Endothelial cell of umbilical vein (primary cell): Measurements from ENCODE around the gene DEPDC1B. TPM values are rescaled to one million over a fixed set of nuclear protein-coding genes. Genes with fewer than 3 reads are reported as not detected.

Experiments used
- BruUV-seq: library from RNA; stranded (reverse); fragments of 400-500 nt; replicated peaks from 2 replicates; lab custom pipeline; 2021; lab: Mats Ljungman, UMichigan
- CTCF ChIA-PET: fragments of 300-600, 350-600 bp; sonication (Branson Sonifier 250); formaldehyde crosslinking; loops from one replicate; lab custom pipeline; 2021; ENCODE audit warnings: antibody characterized with exemption, inconsistent platforms; lab: Charles Lee
- POLR2A ChIA-PET: fragments of 300-600, 350-600 bp; sonication (Branson Sonifier 250); formaldehyde crosslinking; loops from one replicate; lab custom pipeline; 2021; ENCODE audit warnings: antibody characterized with exemption, inconsistent platforms; lab: Charles Lee
- DNase-seq: peaks from one replicate; pipeline ENCODE4 v3.0.0-alpha.2; 2011; ENCODE audit warnings: low read depth, low spot score
- FAIRE-seq: peaks from 2 replicates; lab custom pipeline; 2011; peaks lifted over from hg19 to GRCh38; lab: Jason Lieb, UNC
- H2AFZ ChIP-seq: 2 replicates; pipeline ENCODE4 v1.6.0; 2012; ENCODE audit warnings: low read depth, low read length, control low read depth, inconsistent platforms
- H3K27ac ChIP-seq: 2 replicates; pipeline ENCODE4 v1.5.1; 2011; ENCODE audit warnings: low read depth, mild to moderate bottlenecking, control low read depth, low read length, moderate library complexity; ENCODE audit not compliant: insufficient read depth
- H3K27me3 ChIP-seq, 2 experiments: 2 replicates each; pipeline versions ENCODE4 v1.6.0 to v1.6.1; 2011; ENCODE audit warnings: low read length in 2 of 2, mixed read lengths in 1 of 2; ENCODE audit not compliant: control insufficient read depth in 2 of 2, insufficient read depth in 2 of 2
- H3K36me3 ChIP-seq, 2 experiments: 2 replicates in 1 of 2; 3 replicates in 1 of 2; pipeline ENCODE4 v1.5.1; 2011; ENCODE audit warnings: low read length in 2 of 2, mild to moderate bottlenecking in 1 of 2, moderate library complexity in 1 of 2; ENCODE audit not compliant: control insufficient read depth in 2 of 2, insufficient read depth in 2 of 2; ENCODE audit errors: extremely low read depth in 1 of 2
- H3K4me1 ChIP-seq: 3 replicates; pipeline ENCODE4 v1.5.1; 2011; ENCODE audit warnings: mild to moderate bottlenecking, low read length; ENCODE audit not compliant: control insufficient read depth, insufficient read depth; ENCODE audit errors: extremely low read depth
- H3K4me2 ChIP-seq: 2 replicates; pipeline ENCODE4 v1.6.1; 2011; ENCODE audit warnings: low read length, control low read depth, mixed read lengths; ENCODE audit not compliant: insufficient read depth
- H3K4me3 ChIP-seq, 3 experiments: fragments of 200-600 bp in 1 of 3; sonication (generic), shearing (Covaris generic) in 1 of 3; replicated peaks in 1 of 3; 2 replicates each; pipeline ENCODE4 v1.5.1; 2011 to 2016; ENCODE audit warnings: control low read depth in 3 of 3, low read length in 3 of 3, mild to moderate bottlenecking in 2 of 3, inconsistent platforms in 1 of 3, low read depth in 1 of 3, moderate library complexity in 1 of 3; ENCODE audit not compliant: insufficient read depth in 1 of 3
- H3K79me2 ChIP-seq: 2 replicates; pipeline ENCODE4 v1.6.0; 2012; ENCODE audit warnings: low read length, inconsistent platforms; ENCODE audit not compliant: control insufficient read depth, insufficient read depth
- H3K9ac ChIP-seq: replicated peaks from 2 replicates; pipeline ENCODE3; 2011; ENCODE audit warnings: low read length, control low read depth; ENCODE audit not compliant: insufficient read depth; ENCODE audit errors: extremely low read depth
- H3K9me1 ChIP-seq: replicated peaks from 3 replicates; pipeline ENCODE4 v1.6.0; 2011; ENCODE audit warnings: mild to moderate bottlenecking, low read length; ENCODE audit not compliant: control insufficient read depth, insufficient read depth; ENCODE audit errors: extremely low read depth
- H3K9me3 ChIP-seq: replicated peaks from 2 replicates; pipeline ENCODE4 v1.5.1; 2012; ENCODE audit warnings: low read length, inconsistent platforms; ENCODE audit not compliant: control insufficient read depth, insufficient read depth
- H4K20me1 ChIP-seq: replicated peaks from 2 replicates; pipeline ENCODE3; 2011; ENCODE audit warnings: mild to moderate bottlenecking, low read length; ENCODE audit not compliant: control insufficient read depth, insufficient read depth; ENCODE audit errors: extremely low read depth
- EZH2 ChIP-seq: IDR thresholded peaks from 2 replicates; pipeline ENCODE4 v1.6.1; 2012; ENCODE audit warnings: borderline replicate concordance, low read depth, mild to moderate bottlenecking, moderate library complexity, low read length, inconsistent platforms; ENCODE audit not compliant: severe bottlenecking
- FOS ChIP-seq: IDR thresholded peaks from 2 replicates; pipeline ENCODE4 v1.6.1; 2011; ENCODE audit warnings: mild to moderate bottlenecking, low read length, moderate library complexity, borderline replicate concordance; ENCODE audit not compliant: insufficient read depth
- GATA2 ChIP-seq: IDR thresholded peaks from 2 replicates; pipeline ENCODE4 v1.7.0; 2011; ENCODE audit warnings: low read depth, mild to moderate bottlenecking, moderate library complexity, mixed read lengths, low read length; ENCODE audit not compliant: insufficient read length, insufficient read depth
- JUN ChIP-seq: IDR thresholded peaks from 2 replicates; pipeline ENCODE4 v1.6.1; 2011; ENCODE audit warnings: borderline replicate concordance, low read depth; ENCODE audit not compliant: insufficient read length, insufficient read depth
- MYC ChIP-seq: IDR thresholded peaks from one replicate; pipeline ENCODE4 v1.6.1; 2011; ENCODE audit warnings: mild to moderate bottlenecking, low read depth, low read length
- POLR2A ChIP-seq: IDR thresholded peaks from 2 replicates; pipeline ENCODE4 v1.6.1; 2012; ENCODE audit warnings: low read depth, mild to moderate bottlenecking, control low read depth, low read length
- POLR2AphosphoS5 ChIP-seq: IDR thresholded peaks from 2 replicates; pipeline ENCODE4 v1.6.1; 2012; ENCODE audit warnings: low read depth, mild to moderate bottlenecking, control low read depth, low read length, moderate library complexity; ENCODE audit not compliant: insufficient read depth
- dilution Hi-C: fragments of 300-500 bp; cut with MboI; formaldehyde crosslinking; loops from one replicate; pipeline ENCODE4 v1.15.0; 2019; ENCODE audit warnings: low sequenced_read_pairs; ENCODE audit not compliant: extremely low pct_ligation_motif_present
- intact Hi-C: fragments of 100-400 bp; cut with micrococcal nuclease; formaldehyde crosslinking; loops from one replicate; pipeline ENCODE4 v1.10.0; 2022
- polyA plus RNA-seq, 4 experiments: library from polyadenylated mRNA; depleted of rRNA in 3 of 4; stranded (reverse) in 3 of 4; unstranded in 1 of 4; fragments of >200 nt; gene quantifications; 2 replicates each; pipeline versions ENCODE4 v1.2.1 to v1.2.3, GENCODE V29; 2011 to 2012; ENCODE audit warnings: missing spikeins in 1 of 4
- total RNA-seq: library from RNA; stranded (reverse); gene quantifications from 2 replicates; pipeline ENCODE4 v1.2.3, GENCODE V29; 2021
- TF ChIP-seq, protein P1 (sequence below), 2 donors: IDR thresholded peaks; 1 replicate in 1 of 2; 2 replicates in 1 of 2; pipeline ENCODE4 v1.5.1; 2011; ENCODE audit warnings: low read length in 2 of 2, mild to moderate bottlenecking in 2 of 2, moderate library complexity in 2 of 2, control low read depth in 1 of 2, inconsistent platforms in 1 of 2, low read depth in 1 of 2; ENCODE audit not compliant: insufficient read depth in 1 of 2; ENCODE audit errors: extremely low read depth in 1 of 2
- TF ChIP-seq, protein P2 (sequence below): IDR thresholded peaks from 2 replicates; pipeline ENCODE4 v1.6.1; 2011; ENCODE audit not compliant: insufficient read depth, insufficient read length

DEPDC1B gene
- total and polyA plus RNA-seq, 2 donors (not counting 3 experiments of a cell fraction or from before 2014, with no cell fraction given): 6.7 to 18.7 TPM

DNA sequence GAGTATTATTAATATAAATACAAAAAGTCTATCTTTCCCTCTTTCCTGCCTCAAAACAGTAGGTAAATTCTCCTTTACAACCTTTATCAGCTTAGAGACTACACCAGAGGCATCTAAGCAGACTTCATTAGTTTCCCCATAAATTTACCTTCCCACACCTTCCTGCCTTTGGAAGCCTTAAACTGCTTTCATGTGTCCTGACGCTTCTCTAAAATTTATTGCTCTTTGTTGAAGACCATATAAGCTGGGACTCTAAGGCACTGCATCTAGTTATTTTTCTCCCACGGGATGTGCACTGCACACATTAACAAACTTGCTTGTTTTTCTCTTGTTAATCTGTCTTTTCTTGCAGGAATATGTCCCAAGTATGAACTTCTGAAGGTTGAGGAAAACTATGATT, 51.8 kb downstream of the DEPDC1B start:
- ChIA-PET CTCF (no interaction called here), POLR2A (no interaction called here)
- H3K9ac ChIP-seq: no peak overlapping the region
- H3K4me2 ChIP-seq: no peak overlapping the region
- no peak overlapping the region for H3K27ac ChIP-seq
- dilution Hi-C loops: no loop called here
- H4K20me1 ChIP-seq: no peaks in the 10 kb centered on the region
- no peaks in the 10 kb centered on the region for H3K9me3 ChIP-seq
- H3K79me2 ChIP-seq: peaks cover 7% of the 10 kb centered on the region
- DNase-seq: no peak
- no peaks in the 10 kb centered on the region for H3K27me3 ChIP-seq
- no peak for FAIRE-seq
- intact Hi-C loops: no loop called here
- H3K4me1 ChIP-seq: no peaks in the 10 kb centered on the region
- no peak overlapping the region for H3K4me3 ChIP-seq
- TF ChIP-seq FOS: no peak
- no peak for TF ChIP-seq MYC
- TF ChIP-seq JUN: no peak
- no peak for TF ChIP-seq EZH2
- TF ChIP-seq POLR2A: no peak
- TF ChIP-seq, protein P1, sequence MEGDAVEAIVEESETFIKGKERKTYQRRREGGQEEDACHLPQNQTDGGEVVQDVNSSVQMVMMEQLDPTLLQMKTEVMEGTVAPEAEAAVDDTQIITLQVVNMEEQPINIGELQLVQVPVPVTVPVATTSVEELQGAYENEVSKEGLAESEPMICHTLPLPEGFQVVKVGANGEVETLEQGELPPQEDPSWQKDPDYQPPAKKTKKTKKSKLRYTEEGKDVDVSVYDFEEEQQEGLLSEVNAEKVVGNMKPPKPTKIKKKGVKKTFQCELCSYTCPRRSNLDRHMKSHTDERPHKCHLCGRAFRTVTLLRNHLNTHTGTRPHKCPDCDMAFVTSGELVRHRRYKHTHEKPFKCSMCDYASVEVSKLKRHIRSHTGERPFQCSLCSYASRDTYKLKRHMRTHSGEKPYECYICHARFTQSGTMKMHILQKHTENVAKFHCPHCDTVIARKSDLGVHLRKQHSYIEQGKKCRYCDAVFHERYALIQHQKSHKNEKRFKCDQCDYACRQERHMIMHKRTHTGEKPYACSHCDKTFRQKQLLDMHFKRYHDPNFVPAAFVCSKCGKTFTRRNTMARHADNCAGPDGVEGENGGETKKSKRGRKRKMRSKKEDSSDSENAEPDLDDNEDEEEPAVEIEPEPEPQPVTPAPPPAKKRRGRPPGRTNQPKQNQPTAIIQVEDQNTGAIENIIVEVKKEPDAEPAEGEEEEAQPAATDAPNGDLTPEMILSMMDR (IDR thresholded peaks at IDR 0.05; ENCODE audit: extremely low read depth in 1 of 2, insufficient read depth in 1 of 2, low read depth in 1 of 2, low read length in 2 of 2): no peak
- TF ChIP-seq POLR2AphosphoS5: no peak
- TF ChIP-seq, protein P2, sequence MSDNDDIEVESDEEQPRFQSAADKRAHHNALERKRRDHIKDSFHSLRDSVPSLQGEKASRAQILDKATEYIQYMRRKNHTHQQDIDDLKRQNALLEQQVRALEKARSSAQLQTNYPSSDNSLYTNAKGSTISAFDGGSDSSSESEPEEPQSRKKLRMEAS: no peak
- TF ChIP-seq GATA2: no peak
- no peak overlapping the region for H2AFZ ChIP-seq
- no peaks in the 10 kb centered on the region for H3K9me1 ChIP-seq
- H3K36me3 ChIP-seq: no peaks in the 10 kb centered on the region
- no TSS peak for BruUV-seq
